NCI-H82 treated with DMSO at 0.1 percent for 48 hours (cell line): Measurements from ENCODE around the gene TPK1.

Experiments used
- DNase-seq: peaks from one replicate; lab custom pipeline; 2025; ENCODE audit not compliant: unreplicated experiment; lab: John Stamatoyannopoulos, UW

The TPK1 gene

GRCh38 chr7:144835652-144836544 is at the start of gene TPK1:
Gene TPK1, minus strand, starts transcription at chr7:144836053. Its CDS starts 451 bp downstream, at chr7:144835602.
- peak; percentile 73 for DNase-seq

GRCh38 chr7:144885478-144885877 is 49.6 kb upstream of the TPK1 start:
- DNase-seq, result no peak

DNA sequence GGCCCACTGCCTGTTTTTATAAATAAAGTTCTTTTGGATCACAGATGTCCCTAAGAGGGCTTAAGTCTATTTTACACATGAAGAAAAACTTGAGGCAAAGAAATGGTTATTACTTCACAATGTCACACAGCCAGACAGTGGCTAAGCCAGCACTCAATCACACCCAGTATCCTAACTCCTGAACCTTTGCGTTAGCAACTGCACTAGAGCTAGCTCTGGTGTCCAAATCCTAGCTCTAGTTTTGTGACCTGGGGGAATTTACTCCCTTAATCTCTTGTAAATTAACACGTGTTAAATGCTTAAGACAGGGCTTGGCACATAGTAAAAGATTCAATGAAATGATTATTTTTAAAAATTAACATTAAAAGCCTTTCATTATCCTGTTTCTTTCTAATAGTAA is 49.0 kb upstream of the TPK1 start:
- DNase-seq, result no peak

- no peak for DNase-seq
Measured at GRCh38 chr7:144873316-144873845, 37.5 kb upstream of the TPK1 start.

DNA sequence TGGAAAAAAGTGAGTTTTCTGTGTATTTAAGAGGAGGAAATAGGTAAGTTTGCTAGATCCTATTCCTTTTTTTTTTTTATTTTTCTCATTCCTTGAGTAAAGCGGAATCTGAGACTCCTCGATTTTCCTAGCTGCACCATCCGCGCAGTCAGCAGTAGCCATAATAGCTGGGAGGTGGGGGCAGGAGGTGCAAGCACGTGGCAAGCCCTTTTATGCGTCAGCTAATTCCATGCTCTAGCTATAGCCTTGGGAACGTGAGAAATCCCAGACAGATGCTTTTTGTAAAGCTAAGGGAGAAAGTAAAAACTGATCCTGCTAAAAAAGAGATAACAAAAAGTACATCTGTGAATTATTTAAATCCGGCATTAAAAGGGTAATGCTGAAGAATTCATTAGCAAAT is 33.2 kb upstream of the TPK1 start:
- no peak for DNase-seq

DNA sequence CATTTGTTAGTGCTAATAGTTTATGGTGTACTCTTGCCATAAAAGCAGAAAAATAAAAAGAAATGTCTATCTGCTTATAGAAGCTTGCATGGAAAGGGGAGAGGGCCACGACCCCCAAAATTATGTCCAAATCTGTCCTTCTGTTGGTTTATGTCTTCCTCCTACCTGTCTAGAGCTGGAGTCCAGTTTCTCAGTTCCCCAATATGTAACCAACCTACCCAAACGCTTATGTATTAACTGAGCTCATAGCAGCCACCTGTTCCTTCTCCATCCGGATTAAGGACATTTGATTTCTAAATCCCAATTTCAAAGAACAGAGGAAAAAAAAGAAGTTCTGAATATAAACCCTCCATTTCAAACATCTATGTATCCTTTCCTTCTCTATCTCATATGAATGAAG is 30.3 kb upstream of the TPK1 start:
- DNase-seq, result peak; percentile 41

GRCh38 chr7:144863320-144863647 is 27.4 kb upstream of the TPK1 start:
- DNase-seq, result no peak

- DNase-seq, result no peak
Measured at GRCh38 chr7:144862612-144863319, 26.9 kb upstream of the TPK1 start.

- no peak for DNase-seq
Measured at GRCh38 chr7:144859739-144860138, 23.9 kb upstream of the TPK1 start.

- no peak for DNase-seq
Measured at GRCh38 chr7:144857463-144857862, 21.6 kb upstream of the TPK1 start.

- DNase-seq, result peak; percentile 22
Measured at GRCh38 chr7:144854839-144855424, 19.1 kb upstream of the TPK1 start.

DNA sequence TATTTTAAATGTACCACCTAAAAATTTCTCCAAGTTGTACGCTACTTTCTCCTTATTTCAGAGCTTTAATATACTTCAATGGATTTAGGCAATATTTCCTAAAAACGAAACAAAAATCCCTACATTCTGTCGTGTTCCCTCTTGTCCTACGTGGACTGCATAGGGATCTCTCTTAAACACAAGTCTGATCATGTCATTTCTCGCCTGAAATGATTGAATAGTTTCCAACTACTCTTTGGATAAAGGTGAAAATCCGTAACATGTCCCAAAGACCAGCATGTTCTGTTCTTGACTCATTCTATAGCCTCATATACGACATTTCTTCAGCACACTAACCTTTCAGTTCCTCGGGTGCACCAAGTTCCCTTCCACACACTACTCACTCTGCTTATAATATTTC is 17.7 kb upstream of the TPK1 start:
- no peak for DNase-seq

DNA sequence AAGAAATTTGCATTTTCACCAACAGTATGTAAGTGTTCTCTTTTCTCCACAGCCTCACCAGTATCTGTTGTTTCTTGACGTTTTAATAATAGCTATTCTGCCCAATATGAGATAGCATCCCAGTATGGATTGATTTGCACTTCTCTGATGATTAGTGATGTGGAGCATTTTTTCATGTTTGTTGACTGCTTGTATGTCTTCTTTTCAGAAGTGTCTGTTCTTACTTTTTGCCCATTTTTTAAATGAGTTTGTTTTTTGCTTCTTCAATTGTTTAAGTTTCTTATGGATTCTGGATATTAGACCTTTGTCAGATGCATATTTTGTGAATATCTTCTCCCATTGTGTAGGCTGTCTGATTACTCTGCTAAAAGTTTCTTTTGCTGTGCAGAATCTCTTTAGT is 12.2 kb upstream of the TPK1 start:
- no peak for DNase-seq

DNA sequence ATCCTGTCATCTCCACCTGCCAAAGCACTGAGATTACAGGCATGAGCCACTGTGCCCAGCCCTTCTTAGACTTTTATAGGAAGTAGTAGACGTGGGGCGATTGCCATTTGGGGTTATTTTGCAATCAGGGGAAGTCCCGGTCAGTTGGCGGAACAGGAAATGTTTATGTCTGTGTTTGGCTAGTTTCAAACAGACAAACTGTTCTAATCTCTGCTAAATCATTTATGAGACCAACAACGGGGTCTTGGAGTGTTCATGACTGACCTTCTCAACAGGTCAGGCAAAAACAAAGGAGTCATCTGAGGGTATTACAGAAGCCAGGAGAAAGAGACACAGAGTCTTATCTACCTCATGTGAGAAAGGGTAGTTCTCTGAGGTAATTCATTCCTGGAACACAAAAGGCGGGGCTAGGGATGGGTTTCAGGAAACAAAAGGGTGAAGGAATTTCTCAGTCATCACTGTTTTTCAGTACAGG is 6.6 kb upstream of the TPK1 start:
- DNase-seq, result no peak

- DNase-seq, result no peak
Measured at GRCh38 chr7:144836545-144836842, 641 bp upstream of the TPK1 start.

- peak; percentile 41 for DNase-seq
Measured at GRCh38 chr7:144835155-144835611, 670 bp downstream of the TPK1 start.

GRCh38 chr7:144834641-144835144 is 1.2 kb downstream of the TPK1 start:
- DNase-seq, result no peak

GRCh38 chr7:144830811-144831210 is 5.0 kb downstream of the TPK1 start:
- DNase-seq, result no peak

DNA sequence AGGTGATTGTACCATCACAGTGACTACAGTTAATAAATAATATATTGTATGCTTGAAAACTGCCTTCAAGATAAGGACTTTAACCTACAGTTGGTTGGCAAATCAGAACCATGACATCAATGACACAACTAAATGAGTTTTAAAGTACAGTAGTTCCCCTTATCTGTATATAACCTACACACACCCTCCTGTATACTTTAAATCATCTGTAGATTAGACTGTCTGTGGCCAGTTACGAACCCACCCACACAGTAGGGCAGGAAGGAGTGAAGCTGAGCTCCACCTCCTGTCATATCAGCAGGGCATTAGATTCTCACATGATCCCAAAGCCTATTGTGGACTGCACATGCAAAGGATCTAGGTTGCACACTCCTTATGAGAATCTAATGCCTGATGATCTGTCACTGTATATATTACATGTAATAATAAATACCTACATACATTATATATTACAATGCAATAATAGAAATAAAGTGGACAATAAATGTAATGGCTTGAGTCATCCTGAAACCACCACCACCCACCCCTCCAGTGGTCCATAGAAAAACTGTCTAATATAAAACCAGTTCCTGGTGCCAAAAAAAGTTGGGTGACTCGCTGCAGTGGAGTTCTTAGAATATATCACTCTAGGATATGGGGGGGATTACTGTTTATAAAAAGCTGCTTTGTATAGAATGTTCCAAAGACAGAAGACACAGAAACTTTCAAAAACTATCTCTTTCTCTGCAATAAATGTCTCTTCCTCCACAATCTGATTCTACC is 5.6 kb downstream of the TPK1 start:
- no peak for DNase-seq

- no peak for DNase-seq
Measured at GRCh38 chr7:144827621-144828020, 8.2 kb downstream of the TPK1 start.

DNA sequence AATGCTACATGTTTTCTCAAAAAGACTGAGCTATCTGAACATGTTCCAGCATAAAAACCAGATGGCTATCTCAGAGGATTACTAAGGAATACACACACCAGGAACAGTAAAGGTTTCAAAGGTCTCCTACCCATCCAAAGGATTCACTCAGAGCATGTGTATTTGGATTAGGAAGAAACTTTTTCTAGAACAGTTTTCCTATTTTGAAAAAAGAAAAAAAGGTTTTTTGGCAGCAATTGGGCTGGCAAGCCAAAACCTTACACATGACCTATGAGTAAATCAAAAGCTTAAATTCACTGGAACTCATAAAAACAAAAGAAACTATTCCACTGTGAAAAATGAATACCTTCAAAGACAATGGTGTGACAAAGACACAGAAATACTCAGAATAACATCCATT is 9.6 kb downstream of the TPK1 start:
- no peak for DNase-seq
